Activated CD4-positive, CD25-positive, alpha-beta regulatory T cell (primary cell): Measurements from ENCODE around the gene CTRB1.

Source experiments
- DNase-seq, 4 experiments: peaks; one replicate each; lab custom pipeline; 2025; lab: John Stamatoyannopoulos, UW

The CTRB1 gene

GRCh38 chr16:75218256-75219076 lies at the start of gene CTRB1:
TSS of gene CTRB1 (plus strand) at chr16:75218988. CDS start at chr16:75219008, 20 bp downstream.
- no peak for DNase-seq

GRCh38 chr16:75169899-75170405 lies 48.8 kb upstream of the CTRB1 start:
- no peak for DNase-seq

GRCh38 chr16:75172578-75172977 lies 46.2 kb upstream of the CTRB1 start:
- DNase-seq: no peak

- DNase-seq: no peak
Observed at GRCh38 chr16:75175074-75175473, 43.7 kb upstream of the CTRB1 start.

GRCh38 chr16:75176926-75177325 lies 41.9 kb upstream of the CTRB1 start:
- DNase-seq: no peak

GRCh38 chr16:75179208-75179607 lies 39.6 kb upstream of the CTRB1 start:
- DNase-seq: no peak

- DNase-seq: no peak
Observed at GRCh38 chr16:75181630-75182029, 37.2 kb upstream of the CTRB1 start.

GRCh38 chr16:75188832-75189477 lies 29.8 kb upstream of the CTRB1 start:
- DNase-seq: no peak

- DNase-seq: no peak
Observed at GRCh38 chr16:75189638-75190245, 29.0 kb upstream of the CTRB1 start.

- no peak for DNase-seq
Observed at GRCh38 chr16:75192606-75193264, 26.1 kb upstream of the CTRB1 start.

- no peak for DNase-seq
Observed at GRCh38 chr16:75193265-75193650, 25.5 kb upstream of the CTRB1 start.

GRCh38 chr16:75193730-75194444 lies 24.9 kb upstream of the CTRB1 start:
- no peak for DNase-seq

- no peak for DNase-seq
Observed at GRCh38 chr16:75195811-75196790, 22.7 kb upstream of the CTRB1 start.

- no peak for DNase-seq
Observed at GRCh38 chr16:75196836-75197235, 22.0 kb upstream of the CTRB1 start.

- DNase-seq: no peak
Observed at GRCh38 chr16:75197522-75198134, 21.2 kb upstream of the CTRB1 start.

GRCh38 chr16:75198135-75198600 lies 20.6 kb upstream of the CTRB1 start:
- no peak for DNase-seq

GRCh38 chr16:75202069-75202590 lies 16.7 kb upstream of the CTRB1 start:
- DNase-seq: no peak

- no peak for DNase-seq
Observed at GRCh38 chr16:75203096-75203495, 15.7 kb upstream of the CTRB1 start.

GRCh38 chr16:75203667-75204409 lies 14.9 kb upstream of the CTRB1 start:
- no peak for DNase-seq
